K562 (cell line): ENCODE data around the gene GMDS. TPM values are rescaled to one million over a fixed set of nuclear protein-coding genes. Genes with fewer than 3 reads are reported as not detected.

Experiments used
- ATAC-seq: fragments of 200-7000 bp; cut with Tn5 transposase; 3 replicates; pipeline ENCODE4 v1.9.1; 2020; ENCODE audit warnings: moderate library complexity
- BruUV-seq: library from RNA; stranded (reverse); fragments of 400-500 nt; replicated peaks from 2 replicates; lab custom pipeline; 2021; lab: Mats Ljungman, UMichigan
- CTCF ChIA-PET: fragments of 300-600 bp; formaldehyde crosslinking; extraction: SDS; loops from one replicate; lab custom pipeline; 2021; ENCODE audit warnings: low intra/inter-chr PET ratio; lab: Yijun Ruan, JAX
- POLR2A ChIA-PET: fragments of 300-600, 350-650 bp; sonication (Branson Sonifier 250); formaldehyde crosslinking; extraction: SDS; loops from one replicate; lab custom pipeline; 2021; ENCODE audit warnings: antibody characterized with exemption, inconsistent platforms; lab: Yijun Ruan, JAX
- DNase-seq, 4 experiments: peaks; one replicate each; pipeline versions ENCODE4 v3.0.0 to v3.0.0-alpha.2; 2011 to 2018; ENCODE audit warnings: low spot score in 3 of 4, mixed read lengths in 3 of 4; ENCODE audit errors: extremely low read depth in 1 of 4
- FAIRE-seq: peaks from 2 replicates; lab custom pipeline; 2011; peaks lifted over from hg19 to GRCh38; lab: Jason Lieb, UNC
- H2AFZ ChIP-seq: 2 replicates; pipeline ENCODE4 v1.6.0; 2011; ENCODE audit warnings: low read depth, low read length, control low read depth, inconsistent platforms
- H3K27ac ChIP-seq: fragments of 200-600 bp; 3 replicates; pipeline ENCODE4 v1.8.0; 2011; ENCODE audit warnings: low read depth, mild to moderate bottlenecking, control low read depth, inconsistent platforms, low read length, moderate library complexity, mixed read lengths; ENCODE audit errors: extremely low read depth
- H3K27me3 ChIP-seq, 2 experiments: fragments of 300-600 bp in 1 of 2; 2 replicates in 1 of 2; 3 replicates in 1 of 2; pipeline versions ENCODE4 v1.6.0 to v1.8.0; 2011; ENCODE audit warnings: inconsistent platforms in 2 of 2, low read length in 2 of 2, mild to moderate bottlenecking in 1 of 2, mixed read lengths in 1 of 2, moderate library complexity in 1 of 2; ENCODE audit not compliant: control insufficient read depth in 2 of 2, insufficient read depth in 2 of 2
- H3K36me3 ChIP-seq: fragments of 300-600 bp; 3 replicates; pipeline ENCODE4 v1.8.0; 2011; ENCODE audit warnings: mild to moderate bottlenecking, low read length, inconsistent platforms; ENCODE audit not compliant: control insufficient read depth, insufficient read depth
- H3K4me1 ChIP-seq, 2 experiments: fragments of 200-600 bp in 1 of 2; replicated peaks in 1 of 2; 2 replicates in 1 of 2; 3 replicates in 1 of 2; pipeline versions ENCODE4 v1.5.1 to v1.8.0; 2011; ENCODE audit warnings: inconsistent platforms in 2 of 2, low read length in 2 of 2, mild to moderate bottlenecking in 1 of 2, mixed read lengths in 1 of 2, moderate library complexity in 1 of 2; ENCODE audit not compliant: control insufficient read depth in 2 of 2, insufficient read depth in 2 of 2
- H3K4me2 ChIP-seq: 2 replicates; pipeline ENCODE4 v1.6.1; 2011; ENCODE audit warnings: low read length, control low read depth, inconsistent platforms, mixed read lengths; ENCODE audit not compliant: insufficient read depth
- H3K4me3 ChIP-seq: fragments of 200-600 bp; sonication (generic), shearing (Covaris generic); 2 replicates; pipeline ENCODE4 v1.5.1; 2016; ENCODE audit warnings: control low read depth, inconsistent platforms
- H3K79me2 ChIP-seq: fragments of 200-600 bp; 3 replicates; pipeline ENCODE4 v1.8.0; 2011; ENCODE audit warnings: low read length, inconsistent platforms; ENCODE audit not compliant: control insufficient read depth, insufficient read depth
- H3K9ac ChIP-seq, 2 experiments: 2 replicates each; pipeline versions ENCODE4 v1.6.0 to v1.6.1; 2011; ENCODE audit warnings: low read depth in 2 of 2, low read length in 2 of 2, control low read depth in 1 of 2, inconsistent platforms in 1 of 2, mild to moderate bottlenecking in 1 of 2, mixed read lengths in 1 of 2; ENCODE audit not compliant: insufficient read depth in 1 of 2
- H3K9me1 ChIP-seq: one replicate; pipeline ENCODE4 v1.6.0; 2011; ENCODE audit warnings: inconsistent platforms, mild to moderate bottlenecking, low read length, moderate library complexity; ENCODE audit not compliant: control insufficient read depth, insufficient read depth
- H3K9me3 ChIP-seq: replicated peaks from 2 replicates; pipeline ENCODE4 v1.5.1; 2011; ENCODE audit warnings: low read depth, low read length, inconsistent platforms; ENCODE audit not compliant: control insufficient read depth, insufficient read depth
- H4K20me1 ChIP-seq: replicated peaks from 2 replicates; pipeline ENCODE4 v1.6.1; 2011; ENCODE audit warnings: low read length, inconsistent platforms, mixed read lengths; ENCODE audit not compliant: control insufficient read depth, insufficient read depth
- CREB5 ChIP-seq: fragments of 250-450 bp; sonication (Bioruptor Pico); IDR thresholded peaks from 2 replicates; pipeline ENCODE4 v1.5.0; 2020; ENCODE audit warnings: mild to moderate bottlenecking
- ELK1 ChIP-seq: sonication (generic); formaldehyde crosslinking; IDR thresholded peaks from 2 replicates; pipeline ENCODE4 v1.8.1; 2022; ENCODE audit warnings: missing genetic modification reagents
- ILK ChIP-seq: fragments of 450-650 bp; IDR thresholded peaks from 2 replicates; pipeline ENCODE4 v1.6.1; 2016; ENCODE audit warnings: missing genetic modification characterization, low read depth, mild to moderate bottlenecking, missing compliant biosample characterization, moderate library complexity, borderline replicate concordance
- ZNF232 ChIP-seq: sonication (generic); formaldehyde crosslinking; IDR thresholded peaks from 2 replicates; pipeline ENCODE4 v1.8.0; 2022; ENCODE audit warnings: mild to moderate bottlenecking, missing genetic modification reagents
- ZNF518B ChIP-seq: fragments of 250-450 bp; sonication (Bioruptor Pico); IDR thresholded peaks from 2 replicates; pipeline ENCODE4 v1.5.0; 2021; ENCODE audit warnings: mild to moderate bottlenecking, moderate library complexity
- ZNF561 ChIP-seq: fragments of 450-650 bp; formaldehyde crosslinking; conservative IDR thresholded peaks from 2 replicates; pipeline ENCODE4 v1.4.0; 2020; ENCODE audit warnings: mild to moderate bottlenecking, moderate library complexity
- WGBS: fragments of 100-300 bp; shearing (Covaris generic); methylation state at CpG from one replicate; pipeline ENCODE4 v1.1.6; 2016; ENCODE audit warnings: low coverage, mixed read lengths; ENCODE audit not compliant: insufficient coverage; ENCODE audit errors: missing lambda C conversion rate; 5-methylcytosine and 5-hydroxymethylcytosine counted together
- in situ Hi-C: fragments of 300-500 bp; cut with MboI; formaldehyde crosslinking; loops from 4 replicates; pipeline ENCODE4 v1.15.0; 2018; ENCODE audit warnings: inconsistent platforms, mixed read lengths
- intact Hi-C: fragments of 100-400 bp; cut with micrococcal nuclease; formaldehyde crosslinking; loops from 2 replicates; pipeline ENCODE4 v1.14.2; 2022
- polyA plus RNA-seq, 8 experiments: library from polyadenylated mRNA; depleted of rRNA in 4 of 8; stranded (reverse) in 5 of 8; unstranded in 3 of 8; fragments of >200 nt; fragmentation: Nextera tagmentation in 2 of 8; fragmentation: Illumina TruSeq in 1 of 8; extraction: Ambion mirVana in 2 of 8; extraction: Trizol in 1 of 8; gene quantifications; 2 replicates each; pipeline versions ENCODE4 v1.2.1 to v1.2.3, GENCODE V29; 2011 to 2014; ENCODE audit warnings: inconsistent platforms in 1 of 8, missing spikeins in 1 of 8
- total RNA-seq, 7 experiments: library from RNA; depleted of rRNA in 6 of 7; stranded (reverse); fragments of >200 nt in 6 of 7; fragmentation: Illumina TruSeq in 2 of 7; extraction: Trizol in 2 of 7; gene quantifications; 2 replicates each; pipeline versions ENCODE4 v1.2.1 to v1.2.3, GENCODE V29; 2011 to 2021; ENCODE audit warnings: low replicate concordance in 1 of 7
- TF ChIP-seq, protein P1 (sequence below): fragments of 450-650 bp; formaldehyde crosslinking; IDR thresholded peaks from 2 replicates; pipeline ENCODE4 v1.4.0; 2020; ENCODE audit warnings: mild to moderate bottlenecking, moderate library complexity

The GMDS gene
- total and polyA plus RNA-seq, 9 of the 15 experiments (the other 6 are each of a cell fraction or from before 2014, with no cell fraction given): 0.48 to 31.8 (median 13.4) TPM

DNA sequence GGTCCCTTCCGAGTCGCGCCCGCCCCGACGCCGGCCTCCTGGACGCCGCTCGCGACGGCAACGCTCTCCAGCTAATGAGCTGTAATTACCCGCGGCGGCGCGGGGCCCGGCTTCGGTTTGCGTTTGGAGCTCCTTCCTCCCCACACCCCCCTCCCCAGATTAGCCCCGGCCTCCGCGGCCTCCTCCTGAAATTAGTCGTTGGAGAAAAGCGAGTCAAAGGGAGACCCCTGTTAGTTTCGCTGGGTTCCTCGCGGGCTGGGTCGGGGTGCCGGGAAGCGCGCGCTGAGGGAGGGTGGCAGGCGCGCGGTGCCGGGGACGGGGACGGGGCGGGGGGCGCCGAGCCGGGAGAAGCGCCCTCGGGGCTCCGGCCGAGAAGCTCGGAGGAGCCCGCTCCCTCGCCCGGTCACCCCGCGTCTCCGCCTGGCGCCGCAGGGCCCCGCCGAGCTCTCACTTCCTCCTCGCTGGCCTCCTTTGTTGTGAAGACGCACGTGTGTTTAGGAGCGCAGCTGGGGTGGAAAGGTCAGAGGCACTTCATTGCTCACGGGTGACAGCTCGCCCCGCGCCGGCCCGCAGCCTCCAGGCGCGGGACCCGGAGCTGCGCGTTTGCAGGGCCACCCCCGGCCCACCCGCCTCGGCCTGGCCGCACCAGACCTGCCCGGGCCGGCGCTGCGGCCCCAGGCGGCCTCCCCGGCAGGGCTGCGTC is 630.8 kb downstream of the GMDS start:
- H3K27me3 ChIP-seq: peaks cover 27 to 51% of the 10 kb centered on the region in 2 experiments; a peak in 3 of 5 replicates
- no peak overlapping the region for H3K9ac ChIP-seq
- no peak for DNase-seq
- H3K27ac ChIP-seq: no peak overlapping the region
- no peaks in the 10 kb centered on the region for H3K9me1 ChIP-seq
- no peak overlapping the region for H3K4me2 ChIP-seq
- FAIRE-seq: no peak
- peaks cover 0 to 22% of the 10 kb centered on the region in 2 experiments; a peak in 2 of 5 replicates for H3K4me1 ChIP-seq
- WGBS: 56% methylated on average over 31 of the region's 85 CpGs
- in situ Hi-C loops: no loop called here
- no peak for TF ChIP-seq ELK1 (CRISPR knock-in tag)
- no peak for TF ChIP-seq CREB5
- TF ChIP-seq ZNF518B (CRISPR knock-in tag): no peak
- no peak for TF ChIP-seq ZNF561
- no peak for TF ChIP-seq ILK (tag)
- TF ChIP-seq, protein P1, sequence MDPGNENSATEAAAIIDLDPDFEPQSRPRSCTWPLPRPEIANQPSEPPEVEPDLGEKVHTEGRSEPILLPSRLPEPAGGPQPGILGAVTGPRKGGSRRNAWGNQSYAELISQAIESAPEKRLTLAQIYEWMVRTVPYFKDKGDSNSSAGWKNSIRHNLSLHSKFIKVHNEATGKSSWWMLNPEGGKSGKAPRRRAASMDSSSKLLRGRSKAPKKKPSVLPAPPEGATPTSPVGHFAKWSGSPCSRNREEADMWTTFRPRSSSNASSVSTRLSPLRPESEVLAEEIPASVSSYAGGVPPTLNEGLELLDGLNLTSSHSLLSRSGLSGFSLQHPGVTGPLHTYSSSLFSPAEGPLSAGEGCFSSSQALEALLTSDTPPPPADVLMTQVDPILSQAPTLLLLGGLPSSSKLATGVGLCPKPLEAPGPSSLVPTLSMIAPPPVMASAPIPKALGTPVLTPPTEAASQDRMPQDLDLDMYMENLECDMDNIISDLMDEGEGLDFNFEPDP (CRISPR knock-in tag): no peak
- no peak for TF ChIP-seq ZNF232 (CRISPR knock-in tag)
- TF ChIP-seq, all 486 proteins: peak for 0
- Histone ChIP-seq H4K20me1 (no peaks in the 10 kb centered on the region; the same call in 1 of the 2 replicates), H3K36me3 (no peaks in the 10 kb centered on the region), H3K79me2 (no peaks in the 10 kb centered on the region), H3K9me3 (no peaks in the 10 kb centered on the region), H2AFZ (no peak overlapping the region), H3K4me3 (no peak overlapping the region)
- BruUV-seq: no TSS peak
- POLR2A ChIA-PET: no interaction called here
- intact Hi-C loops: no loop called here
- CTCF ChIA-PET: interaction anchor here (0.6 kb wide), 1 partner anchor 457 kb away, joined by 3 read pairs; no protein-coding TSS in a partner anchor
- no peak for ATAC-seq
